Activated gamma-delta T cell (primary cell): ENCODE results near the gene SLC37A1.

Source experiments
- DNase-seq: peaks from one replicate; lab custom pipeline; 2025; lab: John Stamatoyannopoulos, UW

The SLC37A1 gene

GRCh38 chr21:42560517-42561179 is 47.0 kb downstream of the SLC37A1 start:
- DNase-seq: no peak

- no peak for DNase-seq
These were observed 48.4 kb downstream of the SLC37A1 start for GRCh38 chr21:42561762-42562650.

GRCh38 chr21:42562816-42563215 is 49.2 kb downstream of the SLC37A1 start:
- no peak for DNase-seq

GRCh38 chr21:42563261-42563660 is 49.6 kb downstream of the SLC37A1 start:
- DNase-seq: no peak

GRCh38 chr21:42563686-42564085 is 50.0 kb downstream of the SLC37A1 start:
- DNase-seq: no peak

- DNase-seq: no peak
These were observed 50.9 kb downstream of the SLC37A1 start for GRCh38 chr21:42564561-42564971.

GRCh38 chr21:42565206-42565810 is 51.7 kb downstream of the SLC37A1 start:
- no peak for DNase-seq

GRCh38 chr21:42565886-42566523 is 52.4 kb downstream of the SLC37A1 start:
- no peak for DNase-seq

GRCh38 chr21:42566524-42567213 is 53.0 kb downstream of the SLC37A1 start:
- DNase-seq: no peak

GRCh38 chr21:42567214-42567555 is 53.5 kb downstream of the SLC37A1 start:
- no peak for DNase-seq

GRCh38 chr21:42567861-42568260 is 54.2 kb downstream of the SLC37A1 start:
- no peak for DNase-seq

- no peak for DNase-seq
These were observed 54.7 kb downstream of the SLC37A1 start for GRCh38 chr21:42568376-42568775.

- DNase-seq: no peak
These were observed 55.4 kb downstream of the SLC37A1 start for GRCh38 chr21:42568866-42569731.

GRCh38 chr21:42569732-42570301 is 56.2 kb downstream of the SLC37A1 start:
- no peak for DNase-seq

- DNase-seq: no peak
These were observed 56.7 kb downstream of the SLC37A1 start for GRCh38 chr21:42570362-42570761.

GRCh38 chr21:42570841-42571387 is 57.3 kb downstream of the SLC37A1 start:
- DNase-seq: no peak

- DNase-seq: no peak
These were observed 57.9 kb downstream of the SLC37A1 start for GRCh38 chr21:42571391-42572150.

GRCh38 chr21:42572906-42573495 is 59.3 kb downstream of the SLC37A1 start:
- no peak for DNase-seq
